ENCODE results near the gene OSCP1. TPM values are rescaled to one million over a fixed set of nuclear protein-coding genes. Genes with fewer than 3 reads are reported as not detected.

Gene OSCP1
- total RNA-seq, 1 donor = 8.7 TPM

- no peak overlapping the region for H3K4me3 ChIP-seq (ENCODE audit: low read depth, low read length)
- TF ChIP-seq CTCF (IDR thresholded peaks at IDR 0.05; ENCODE audit: insufficient read depth, low read length) = no peak
- no peak for DNase-seq (ENCODE audit: low read depth)
These were observed 51.8 kb downstream of the OSCP1 start for GRCh38 chr1:36398370-36398977.

GRCh38 chr1:36397378-36398230, 52.6 kb downstream of the OSCP1 start, which contains the start of gene LSM10:
LSM10 (minus strand) TSS chr1:36397908; CDS start chr1:36394129, 3,779 bp downstream.
- peak; percentile 93 for DNase-seq (ENCODE audit: low read depth)
- no peak for TF ChIP-seq CTCF (IDR thresholded peaks at IDR 0.05; ENCODE audit: insufficient read depth, low read length)
- H3K4me3 ChIP-seq (ENCODE audit: low read depth, low read length) = peak within 1 kb of the TSS; percentile 90

- H3K4me3 ChIP-seq (ENCODE audit: low read depth, low read length) = peak overlapping the region; percentile 90
- no peak for DNase-seq (ENCODE audit: low read depth)
- TF ChIP-seq CTCF (IDR thresholded peaks at IDR 0.05; ENCODE audit: insufficient read depth, low read length) = no peak
These were observed 53.2 kb downstream of the OSCP1 start for GRCh38 chr1:36397083-36397377.

- peak overlapping the region; percentile 90 for H3K4me3 ChIP-seq (ENCODE audit: low read depth, low read length)
- no peak for TF ChIP-seq CTCF (IDR thresholded peaks at IDR 0.05; ENCODE audit: insufficient read depth, low read length)
- DNase-seq (ENCODE audit: low read depth) = no peak
These were observed 53.9 kb downstream of the OSCP1 start for GRCh38 chr1:36396359-36396758.

GRCh38 chr1:36393686-36394085, 56.6 kb downstream of the OSCP1 start:
- H3K4me3 ChIP-seq (ENCODE audit: low read depth, low read length) = no peak overlapping the region
- TF ChIP-seq CTCF (IDR thresholded peaks at IDR 0.05; ENCODE audit: insufficient read depth, low read length) = no peak
- DNase-seq (ENCODE audit: low read depth) = no peak

- TF ChIP-seq CTCF (IDR thresholded peaks at IDR 0.05; ENCODE audit: insufficient read depth, low read length) = no peak
- H3K4me3 ChIP-seq (ENCODE audit: low read depth, low read length) = no peak overlapping the region
- DNase-seq (ENCODE audit: low read depth) = no peak
These were observed 57.4 kb downstream of the OSCP1 start for GRCh38 chr1:36392836-36393235.
